ENCODE data around the gene IFT81.

DNA sequence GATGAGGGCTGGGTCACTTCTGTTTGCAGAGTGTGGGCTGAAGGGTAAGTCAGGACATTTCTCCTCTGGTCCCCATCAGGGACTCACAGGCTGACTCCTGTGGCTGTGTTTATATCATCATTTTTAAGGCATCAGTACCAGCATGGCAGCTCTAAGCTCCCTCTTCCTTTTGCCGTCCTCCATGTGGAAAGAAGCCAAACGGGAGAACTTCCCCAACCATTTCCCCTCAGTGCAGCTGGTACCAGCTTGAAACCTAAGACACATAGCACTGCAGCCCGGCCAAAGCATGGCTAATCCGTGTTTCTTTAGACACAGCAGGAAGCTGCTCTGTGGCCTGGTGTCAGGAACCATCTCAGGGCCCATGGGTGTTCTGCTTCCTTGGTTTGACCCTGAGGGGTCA, 124.9 kb downstream of the IFT81 start:
- TF ChIP-seq CTCF (conservative IDR thresholded peaks at IDR 0.05; ENCODE audit: low read depth in 2 of 2) (no peak), POLR2AphosphoS5 (IDR thresholded peaks at IDR 0.05; ENCODE audit: low read depth) (no peak), EZH2 (IDR thresholded peaks at IDR 0.05; ENCODE audit: low read depth, unreplicated experiment) (no peak), ZNF331 (CRISPR knock-in tag; IDR thresholded peaks at IDR 0.05; ENCODE audit: low read depth) (no peak), REST (IDR thresholded peaks at IDR 0.05; ENCODE audit: unreplicated experiment) (no peak)
- TF ChIP-seq, protein P1, sequence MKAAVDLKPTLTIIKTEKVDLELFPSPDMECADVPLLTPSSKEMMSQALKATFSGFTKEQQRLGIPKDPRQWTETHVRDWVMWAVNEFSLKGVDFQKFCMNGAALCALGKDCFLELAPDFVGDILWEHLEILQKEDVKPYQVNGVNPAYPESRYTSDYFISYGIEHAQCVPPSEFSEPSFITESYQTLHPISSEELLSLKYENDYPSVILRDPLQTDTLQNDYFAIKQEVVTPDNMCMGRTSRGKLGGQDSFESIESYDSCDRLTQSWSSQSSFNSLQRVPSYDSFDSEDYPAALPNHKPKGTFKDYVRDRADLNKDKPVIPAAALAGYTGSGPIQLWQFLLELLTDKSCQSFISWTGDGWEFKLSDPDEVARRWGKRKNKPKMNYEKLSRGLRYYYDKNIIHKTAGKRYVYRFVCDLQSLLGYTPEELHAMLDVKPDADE (IDR thresholded peaks at IDR 0.05), result no peak

Measured in GM23338 (cell line).